Psoas muscle (tissue), 8 donors: ENCODE results near the gene NBEA. TPM values are rescaled to one million over a fixed set of nuclear protein-coding genes. Genes with fewer than 3 reads are reported as not detected.

ENCODE experiments used
- ATAC-seq, 4 donors: fragments of 200-7000 bp; cut with Tn5 transposase; one replicate each; pipeline ENCODE4 v1.9.1; 2020; ENCODE audit warnings: moderate library complexity in 3 of 4, mild to moderate bottlenecking in 2 of 4
- DNase-seq, 2 donors: peaks; one replicate each; pipeline ENCODE4 v3.0.0-alpha.2; 2020
- H3K27ac ChIP-seq: fragments of 200-600 bp; one replicate; pipeline ENCODE4 v1.8.0; 2022
- H3K27me3 ChIP-seq, 3 donors: fragments of 200-600 bp in 1 of 3; one replicate each; pipeline versions ENCODE4 v1.6.1 to v1.8.0; 2013 to 2022; ENCODE audit warnings: low read length in 2 of 3, mild to moderate bottlenecking in 2 of 3, moderate library complexity in 1 of 3; ENCODE audit not compliant: insufficient read depth in 3 of 3
- H3K36me3 ChIP-seq, 2 donors: fragments of 200-600 bp in 1 of 2; one replicate each; pipeline versions ENCODE4 v1.6.1 to v1.8.0; 2013 to 2022; ENCODE audit warnings: low read depth in 1 of 2, mild to moderate bottlenecking in 1 of 2, moderate library complexity in 1 of 2; ENCODE audit not compliant: insufficient read depth in 1 of 2
- H3K4me1 ChIP-seq: fragments of 200-600 bp; one replicate; pipeline ENCODE4 v1.8.0; 2022
- H3K4me3 ChIP-seq: fragments of 200-600 bp; one replicate; pipeline ENCODE4 v1.8.0; 2022; ENCODE audit warnings: mild to moderate bottlenecking
- H3K9me3 ChIP-seq: fragments of 200-600 bp; one replicate; pipeline ENCODE4 v1.8.0; 2022
- WGBS, 3 donors: extraction: QIAGEN DNeasy Blood & Tissue Kit; methylation state at CpG; one replicate each; pipeline versions ENCODE4 v1.1.6 to v1.1.7; 2013; 5-methylcytosine and 5-hydroxymethylcytosine counted together
- intact Hi-C, 2 donors: fragments of 100-400 bp; cut with DNase I; formaldehyde crosslinking; loops; one replicate each; pipeline versions ENCODE4 v1.11.0 to v1.14.2; 2022
- polyA plus RNA-seq, 3 donors: library from polyadenylated mRNA; stranded (reverse); fragments of 200-250 nt; gene quantifications; one replicate each; pipeline ENCODE4 v1.2.3, GENCODE V29; 2013
- total RNA-seq, 4 donors: library from RNA; stranded (reverse); fragmentation: NEBNext Ultra II Directional in 2 of 4; extraction: Animal tissue kit (Norgen Biotek cat#: 25700) in 2 of 4; gene quantifications; one replicate each; pipeline versions ENCODE4 v1.2.1 to v1.2.4, GENCODE V29; 2021 to 2023
- TF ChIP-seq, protein P1 (sequence below): fragments of 200-600 bp; IDR thresholded peaks from one replicate; pipeline ENCODE4 v1.8.0; 2022; ENCODE audit warnings: antibody characterized with exemption
- donor health status: healthy with polysubstance abuse.
- donor health status: DM: no; HTN: no; CAD: no; lungs with moderate emphysema.
- donor health status: Bipolar disorder and iron deficiency.
- donor health status: healthy.
- donor health status: DM: yes; HTN: yes; CAD: no.
- donor health status: DM: no; HTN: no; CAD: no.
- donor health status: DM: no; HTN: no; CAD: no.
- donor health status: DM: yes; HTN: yes; CAD: no.

The NBEA gene
- total and polyA plus RNA-seq, 7 donors: 0.99 to 5.3 (median 1.5) TPM

DNA sequence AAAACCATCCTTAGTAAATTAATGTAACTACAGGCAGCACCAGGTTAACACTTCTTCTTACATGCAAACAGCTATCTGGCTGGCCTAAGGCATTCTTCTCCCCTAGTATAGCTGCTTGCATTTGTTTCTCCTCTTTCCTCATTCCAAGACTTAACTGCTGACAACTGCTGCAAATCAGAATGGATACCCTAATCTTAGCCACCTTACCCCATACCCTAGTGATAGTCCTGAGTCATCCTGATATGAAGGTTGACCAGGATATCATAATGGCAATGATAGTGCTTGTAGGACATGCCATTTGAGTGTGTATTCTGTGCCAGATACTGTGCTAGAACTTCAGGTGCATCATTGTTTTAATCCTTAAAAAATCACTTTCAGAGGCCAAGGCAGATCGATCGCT, 672.6 kb downstream of the NBEA start:
- H3K4me1 ChIP-seq: peaks cover 4% of the 10 kb centered on the region
- H3K27ac ChIP-seq: no peak overlapping the region
- no peak for ATAC-seq
- intact Hi-C loops: no loop called here
- no peak for DNase-seq
- H3K4me3 ChIP-seq: no peak overlapping the region
- WGBS, 3 donors: 99 to 100% (median 100%) methylated on average over 2 of the region's 2 CpGs
- no peaks in the 10 kb centered on the region for H3K9me3 ChIP-seq
- TF ChIP-seq, protein P1, sequence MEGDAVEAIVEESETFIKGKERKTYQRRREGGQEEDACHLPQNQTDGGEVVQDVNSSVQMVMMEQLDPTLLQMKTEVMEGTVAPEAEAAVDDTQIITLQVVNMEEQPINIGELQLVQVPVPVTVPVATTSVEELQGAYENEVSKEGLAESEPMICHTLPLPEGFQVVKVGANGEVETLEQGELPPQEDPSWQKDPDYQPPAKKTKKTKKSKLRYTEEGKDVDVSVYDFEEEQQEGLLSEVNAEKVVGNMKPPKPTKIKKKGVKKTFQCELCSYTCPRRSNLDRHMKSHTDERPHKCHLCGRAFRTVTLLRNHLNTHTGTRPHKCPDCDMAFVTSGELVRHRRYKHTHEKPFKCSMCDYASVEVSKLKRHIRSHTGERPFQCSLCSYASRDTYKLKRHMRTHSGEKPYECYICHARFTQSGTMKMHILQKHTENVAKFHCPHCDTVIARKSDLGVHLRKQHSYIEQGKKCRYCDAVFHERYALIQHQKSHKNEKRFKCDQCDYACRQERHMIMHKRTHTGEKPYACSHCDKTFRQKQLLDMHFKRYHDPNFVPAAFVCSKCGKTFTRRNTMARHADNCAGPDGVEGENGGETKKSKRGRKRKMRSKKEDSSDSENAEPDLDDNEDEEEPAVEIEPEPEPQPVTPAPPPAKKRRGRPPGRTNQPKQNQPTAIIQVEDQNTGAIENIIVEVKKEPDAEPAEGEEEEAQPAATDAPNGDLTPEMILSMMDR: no peak
- no peaks in the 10 kb centered on the region for H3K27me3 ChIP-seq
- H3K36me3 ChIP-seq: no peaks in the 10 kb centered on the region

DNA sequence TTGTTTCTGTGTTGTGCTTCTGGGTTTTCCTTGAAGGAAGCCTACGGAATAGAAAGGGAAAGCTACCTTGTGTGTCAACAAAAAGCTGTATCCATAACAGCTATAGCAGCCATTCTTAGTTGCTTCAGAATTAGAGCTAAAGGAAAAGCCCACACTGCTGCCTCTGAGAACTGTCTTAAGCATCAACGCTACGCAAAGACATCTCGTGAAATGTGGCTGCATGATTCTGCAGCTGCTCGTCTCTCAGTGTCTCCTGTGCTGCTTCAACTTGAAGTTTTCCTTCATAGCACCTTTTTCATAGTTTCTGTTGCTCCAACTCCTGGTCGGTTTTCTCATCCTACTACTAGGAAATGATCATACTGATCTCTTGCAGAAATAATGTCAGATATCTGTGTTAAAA, 675.4 kb downstream of the NBEA start:
- peaks cover 4% of the 10 kb centered on the region for H3K4me1 ChIP-seq
- WGBS, 3 donors: 84 to 88% (median 86%) methylated on average over 6 of the region's 6 CpGs
- H3K9me3 ChIP-seq: no peaks in the 10 kb centered on the region
- no peak overlapping the region for H3K27ac ChIP-seq
- TF ChIP-seq, protein P1: no peak
- no peak for ATAC-seq
- no peaks in the 10 kb centered on the region for H3K27me3 ChIP-seq
- DNase-seq: no peak
- H3K4me3 ChIP-seq: no peak overlapping the region
- intact Hi-C loops: no loop called here
- no peaks in the 10 kb centered on the region for H3K36me3 ChIP-seq

DNA sequence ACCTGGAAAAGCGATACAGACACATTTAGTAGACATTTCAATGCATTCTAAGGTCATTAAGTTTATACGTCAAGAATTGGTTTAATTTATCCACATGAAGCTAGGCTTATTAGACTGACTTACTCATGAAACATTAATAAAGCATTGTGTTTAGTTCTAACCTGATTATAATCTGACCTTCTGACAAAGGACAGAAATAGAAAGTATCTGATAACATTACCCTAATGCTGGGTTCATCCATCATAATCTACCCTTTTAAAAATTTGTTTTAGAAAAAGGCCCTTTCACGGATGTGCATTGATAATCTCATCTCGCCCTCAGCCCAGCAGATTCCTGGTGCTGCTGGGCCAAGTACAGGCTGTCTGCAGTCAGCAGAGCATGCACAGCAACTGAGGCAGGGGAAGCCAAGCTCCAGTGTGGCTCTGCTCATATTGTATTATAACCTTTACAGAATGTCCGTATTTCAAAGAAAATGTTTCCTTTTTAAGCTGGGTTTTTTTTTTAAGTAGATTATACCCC, 676.6 kb downstream of the NBEA start:
- intact Hi-C loops: no loop called here
- Histone ChIP-seq H3K27ac (no peak overlapping the region), H3K4me3 (no peak overlapping the region)

DNA sequence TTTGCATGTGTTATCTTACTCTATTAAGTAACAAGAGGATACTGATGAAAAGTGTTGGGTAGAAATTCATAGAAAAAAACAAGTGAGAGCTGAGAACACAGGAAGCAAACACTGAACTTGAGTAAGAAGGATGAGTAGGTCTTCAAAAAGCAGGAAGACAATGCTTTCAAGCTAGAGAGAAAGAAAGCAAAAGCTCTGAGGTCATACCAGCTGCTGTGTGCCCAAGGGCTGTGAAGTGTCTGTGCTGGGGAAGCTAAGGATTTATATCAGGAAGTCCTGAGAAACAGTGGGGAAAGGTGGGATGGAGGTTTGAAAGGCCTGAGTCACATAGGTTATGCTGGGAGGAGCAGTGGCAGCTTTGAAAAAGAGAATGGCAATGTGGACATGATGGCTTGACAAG, 679.9 kb downstream of the NBEA start:
- H3K4me3 ChIP-seq: no peak overlapping the region
- peaks cover 4% of the 10 kb centered on the region for H3K4me1 ChIP-seq
- no peak overlapping the region for H3K27ac ChIP-seq
- no peaks in the 10 kb centered on the region for H3K27me3 ChIP-seq
- intact Hi-C loops: no loop called here
- H3K9me3 ChIP-seq: no peaks in the 10 kb centered on the region
- ATAC-seq (no peak), DNase-seq (no peak)
- TF ChIP-seq, protein P1: no peak
- H3K36me3 ChIP-seq: no peaks in the 10 kb centered on the region

More for the DNA sequence above, 676.6 kb downstream of the NBEA start:
- 77 to 82% (median 82%) methylated on average over 5 of the region's 5 CpGs for WGBS, 3 donors
- no peaks in the 10 kb centered on the region for H3K36me3 ChIP-seq
- peaks cover 4% of the 10 kb centered on the region for H3K4me1 ChIP-seq
- no peaks in the 10 kb centered on the region for H3K9me3 ChIP-seq
- TF ChIP-seq, protein P1: no peak
- DNase-seq: no peak
- no peaks in the 10 kb centered on the region for H3K27me3 ChIP-seq
- ATAC-seq: no peak

DNA sequence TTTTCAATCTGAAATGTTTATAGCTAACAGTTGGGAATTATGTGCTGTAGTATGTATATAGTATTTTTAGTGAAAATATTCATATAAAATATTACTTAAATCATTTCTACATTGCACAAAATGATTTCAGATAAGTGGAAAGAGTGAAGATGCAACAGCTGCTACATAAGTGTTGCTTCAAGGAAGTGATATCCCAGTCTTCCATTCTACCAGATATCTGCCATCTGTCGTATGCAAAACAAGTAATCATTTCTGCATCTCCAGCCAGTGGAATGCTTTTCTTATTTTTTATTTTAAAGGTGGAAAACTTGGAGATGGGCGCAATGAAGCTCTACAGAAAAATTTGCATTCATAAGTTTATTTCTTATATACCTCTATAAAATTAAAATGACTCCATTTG, 687.0 kb downstream of the NBEA start:
- Histone ChIP-seq H3K27ac (no peak overlapping the region), H3K4me1 (no peaks in the 10 kb centered on the region), H3K36me3 (no peaks in the 10 kb centered on the region), H3K27me3 (no peaks in the 10 kb centered on the region), H3K9me3 (no peaks in the 10 kb centered on the region), H3K4me3 (no peak overlapping the region)
- no peak for DNase-seq
- whole genome bisulfite sequencing, 3 donors: 92 to 94% (median 93%) methylated on average over 2 of the region's 2 CpGs
- ATAC-seq: no peak
- intact Hi-C loops: no loop called here
- TF ChIP-seq, protein P1: no peak
